Loucy (cell line): ENCODE measurements around the gene ZNF22.

Source experiments
- CTCF ChIP-seq: fragments of 200-600 bp; sonication (generic); conservative IDR thresholded peaks from 2 replicates; pipeline ENCODE4 v1.5.1; 2014; ENCODE audit warnings: mild to moderate bottlenecking, antibody characterized with exemption, low read length
- EZH2phosphoT487 ChIP-seq: fragments of 200-600 bp; IDR thresholded peaks from 2 replicates; pipeline ENCODE4 v1.6.1; 2018; ENCODE audit warnings: antibody characterized with exemption, mild to moderate bottlenecking, moderate library complexity, borderline replicate concordance

DNA sequence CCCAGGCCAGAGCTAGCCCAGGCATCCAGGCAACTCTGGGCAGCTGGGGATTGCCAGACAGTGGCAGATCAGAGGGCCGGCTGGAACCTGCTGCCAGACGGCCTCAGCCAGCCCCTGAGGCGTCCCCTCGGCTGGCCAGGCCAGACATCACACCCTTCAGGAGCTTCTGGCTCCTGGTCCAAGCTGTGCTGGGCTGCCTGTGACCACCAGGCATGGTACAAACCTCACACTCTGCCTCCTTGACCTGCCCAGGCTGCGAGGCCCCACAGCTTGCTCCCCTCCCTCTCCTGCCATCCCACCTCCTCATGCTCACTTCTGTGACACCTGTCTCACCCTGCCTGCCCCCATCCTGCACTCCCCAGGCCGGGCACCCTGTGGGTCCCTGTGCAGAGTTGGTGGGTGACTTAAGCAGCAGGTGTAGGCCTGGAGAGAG, 27.8 kb upstream of the ZNF22 start:
- TF ChIP-seq CTCF, result no peak
- no peak for TF ChIP-seq EZH2phosphoT487
